Thymus (tissue), 11 donors: Measurements from ENCODE around the gene KDM4B. TPM values are rescaled to one million over a fixed set of nuclear protein-coding genes. Genes with fewer than 3 reads are reported as not detected.
A peak's percentile ranks its signal among the peaks of the same experiment; 100 is the strongest.
"Not testable (repeated sequence)": the region's sequence is repeated elsewhere in the genome, so short reads cannot be mapped to it uniquely, and the experiment has no call there.

Experiments
- DNase-seq, 9 donors: peaks; one replicate each; pipeline ENCODE4 v3.0.0-alpha.2; 2013; ENCODE audit warnings: low spot score in 9 of 9, low read depth in 6 of 9, missing footprints in 1 of 9
- H3K27ac ChIP-seq, 2 donors: one replicate each; pipeline ENCODE4 v1.5.1; 2013; ENCODE audit warnings: control low read depth in 1 of 2, low read depth in 1 of 2, low read length in 1 of 2, mild to moderate bottlenecking in 1 of 2, moderate library complexity in 1 of 2
- H3K27me3 ChIP-seq, 2 donors: one replicate each; pipeline ENCODE4 v1.5.1; 2013; ENCODE audit warnings: low read length in 1 of 2; ENCODE audit not compliant: control insufficient read depth in 2 of 2, insufficient read depth in 1 of 2
- H3K36me3 ChIP-seq, 2 donors: one replicate each; pipeline ENCODE4 v1.5.1; 2013; ENCODE audit warnings: low read length in 1 of 2, mild to moderate bottlenecking in 1 of 2, moderate library complexity in 1 of 2; ENCODE audit not compliant: control insufficient read depth in 2 of 2, insufficient read depth in 2 of 2
- H3K4me1 ChIP-seq, 2 donors: one replicate each; pipeline ENCODE4 v1.5.1; 2013; ENCODE audit warnings: low read length in 2 of 2; ENCODE audit not compliant: control insufficient read depth in 2 of 2, insufficient read depth in 2 of 2
- H3K4me3 ChIP-seq, 2 donors: one replicate each; pipeline ENCODE4 v1.5.1; 2013; ENCODE audit warnings: low read length in 2 of 2, control low read depth in 1 of 2, mild to moderate bottlenecking in 1 of 2
- H3K9me3 ChIP-seq, 2 donors: one replicate each; pipeline ENCODE4 v1.5.1; 2013; ENCODE audit warnings: low read length in 1 of 2, mild to moderate bottlenecking in 1 of 2; ENCODE audit not compliant: control insufficient read depth in 2 of 2, insufficient read depth in 1 of 2
- WGBS: extraction: QIAGEN DNeasy Blood & Tissue Kit; methylation state at CpG from one replicate; pipeline ENCODE4 v1.1.7; 2013; 5-methylcytosine and 5-hydroxymethylcytosine counted together
- polyA plus RNA-seq: library from polyadenylated mRNA; stranded (reverse); fragments of 200-250 nt; gene quantifications from one replicate; pipeline ENCODE4 v1.2.3, GENCODE V29; 2013
- total RNA-seq: library from RNA; stranded (reverse); fragments of 120-200 nt; gene quantifications from one replicate; pipeline ENCODE4 v1.2.4, GENCODE V29; 2013
- donor health status: healthy.

The KDM4B gene
- total and polyA plus RNA-seq, 2 donors: 8.6 to 24.6 TPM

- no peak overlapping the region for H3K27ac ChIP-seq
- WGBS: 96% methylated on average over 16 of the region's 16 CpGs
- H3K4me1 ChIP-seq: no peaks in the 10 kb centered on the region
These were observed 53.4 kb downstream of the KDM4B start for GRCh38 chr19:5022066-5022860.

GRCh38 chr19:5023128-5023571 is 54.2 kb downstream of the KDM4B start:
- no peak overlapping the region for H3K27ac ChIP-seq
- peaks cover 4 to 23% of the 10 kb centered on the region in 2 donors for H3K9me3 ChIP-seq
- no peak overlapping the region for H3K4me3 ChIP-seq
- WGBS: 98% methylated on average over 19 of the region's 19 CpGs
- peaks cover 6 to 17% of the 10 kb centered on the region in 2 donors for H3K36me3 ChIP-seq
- DNase-seq: no peak
- no peaks in the 10 kb centered on the region for H3K27me3 ChIP-seq
- H3K4me1 ChIP-seq: no peaks in the 10 kb centered on the region

More at GRCh38 chr19:5022066-5022860, 53.4 kb downstream of the KDM4B start:
- DNase-seq: no peak
- Histone ChIP-seq H3K27me3 (no peaks in the 10 kb centered on the region), H3K9me3 (peaks cover 4 to 24% of the 10 kb centered on the region in 2 donors), H3K4me3 (no peak overlapping the region), H3K36me3 (peaks cover 8 to 19% of the 10 kb centered on the region in 2 donors)

GRCh38 chr19:5024282-5024681 is 55.4 kb downstream of the KDM4B start:
- Histone ChIP-seq H3K27ac (no peak overlapping the region), H3K27me3 (no peaks in the 10 kb centered on the region), H3K4me3 (no peak overlapping the region), H3K36me3 (peaks cover 0 to 7% of the 10 kb centered on the region in 2 donors), H3K4me1 (no peaks in the 10 kb centered on the region), H3K9me3 (peaks cover 2 to 12% of the 10 kb centered on the region in 2 donors)
- DNase-seq: no peak
- WGBS: 96% methylated on average over 10 of the region's 10 CpGs

GRCh38 chr19:5025027-5025426 is 56.1 kb downstream of the KDM4B start:
- Histone ChIP-seq H3K4me1 (no peaks in the 10 kb centered on the region), H3K27ac (no peak overlapping the region), H3K36me3 (peaks cover 0 to 7% of the 10 kb centered on the region in 2 donors), H3K27me3 (no peaks in the 10 kb centered on the region), H3K4me3 (no peak overlapping the region), H3K9me3 (peaks cover 0 to 4% of the 10 kb centered on the region in 2 donors)
- WGBS: 98% methylated on average over 10 of the region's 10 CpGs
- DNase-seq: no peak

- no peak overlapping the region for H3K27ac ChIP-seq
- no peaks in the 10 kb centered on the region for H3K9me3 ChIP-seq
- peaks cover 0 to 4% of the 10 kb centered on the region in 2 donors for H3K4me1 ChIP-seq
- H3K36me3 ChIP-seq: peaks cover 0 to 2% of the 10 kb centered on the region in 2 donors
- WGBS: 93% methylated on average over 15 of the region's 15 CpGs
- DNase-seq: no peak
- H3K27me3 ChIP-seq: no peaks in the 10 kb centered on the region
- H3K4me3 ChIP-seq: no peak overlapping the region
These were observed 57.9 kb downstream of the KDM4B start for GRCh38 chr19:5026706-5027273.

GRCh38 chr19:5028229-5028886 is 59.4 kb downstream of the KDM4B start:
- Histone ChIP-seq H3K4me1 (peaks cover 0 to 15% of the 10 kb centered on the region in 2 donors), H3K36me3 (peaks cover 4 to 13% of the 10 kb centered on the region in 2 donors), H3K9me3 (no peaks in the 10 kb centered on the region), H3K4me3 (no peak overlapping the region), H3K27me3 (no peaks in the 10 kb centered on the region), H3K27ac (no peak overlapping the region)
- 97% methylated on average over 15 of the region's 15 CpGs for WGBS
- DNase-seq: no peak

- H3K27me3 ChIP-seq, H3K9me3 ChIP-seq, H3K27ac ChIP-seq, H3K4me3 ChIP-seq: not testable (repeated sequence)
- DNase-seq: peak in 5 of 9 donors; percentile 32 to 59 (median 40)
- Histone ChIP-seq H3K36me3 (peaks cover 7 to 23% of the 10 kb centered on the region in 2 donors), H3K4me1 (peaks cover 0 to 15% of the 10 kb centered on the region in 2 donors)
- WGBS: 72% methylated on average over 12 of the region's 12 CpGs
These were observed 60.7 kb downstream of the KDM4B start for GRCh38 chr19:5029596-5029995.

- H3K27ac ChIP-seq: no peak overlapping the region
- peaks cover 14 to 26% of the 10 kb centered on the region in 2 donors for H3K36me3 ChIP-seq
- H3K4me3 ChIP-seq: no peak overlapping the region
- no peak for DNase-seq
- H3K27me3 ChIP-seq: no peaks in the 10 kb centered on the region
- H3K9me3 ChIP-seq: no peaks in the 10 kb centered on the region
- H3K4me1 ChIP-seq: peaks cover 0 to 15% of the 10 kb centered on the region in 2 donors
- 95% methylated on average over 15 of the region's 15 CpGs for WGBS
These were observed 61.4 kb downstream of the KDM4B start for GRCh38 chr19:5030136-5030820.
